ENCODE results near the gene DLG2. TPM values are rescaled to one million over a fixed set of nuclear protein-coding genes. Genes with fewer than 3 reads are reported as not detected.

The DLG2 gene
- total and polyA plus RNA-seq, 2 of the 4 experiments (the other 2 are of a cell fraction) = 0.31 to 0.36 TPM

GRCh38 chr11:84295815-84296214 lies 1331.3 kb downstream of the DLG2 start:
- intact Hi-C loops (cut with micrococcal nuclease) (no loop called here), dilution Hi-C loops (cut with HindIII; ENCODE audit: low sequenced_read_pairs, unreplicated experiment) (no loop called here), in situ Hi-C loops (cut with MboI; ENCODE audit: low sequenced_read_pairs) (no loop called here)
- Histone ChIP-seq H2AK5ac (ENCODE audit: low read depth, low read length) (no peak overlapping the region), H4K5ac (ENCODE audit: low read depth, low read length) (no peak overlapping the region), H4K91ac (ENCODE audit: insufficient read depth, low read depth, low read length) (no peak overlapping the region), H3K27ac (ENCODE audit: insufficient read depth, low read length) (no peak overlapping the region), H4K20me1 (ENCODE audit: insufficient read depth, low read length) (no peaks in the 10 kb centered on the region), H3K36me3 (ENCODE audit: control insufficient read depth, insufficient read depth, low read length) (no peaks in the 10 kb centered on the region), H3K4me3 (ENCODE audit: insufficient read depth, low read depth, low read length) (no peak overlapping the region), H3K56ac (ENCODE audit: extremely low read depth, insufficient read depth, low read length) (no peak overlapping the region), H3K9me1 (ENCODE audit: insufficient read depth, low read length) (no peaks in the 10 kb centered on the region), H4K8ac (ENCODE audit: low read depth in 2 of 2, low read length in 2 of 2) (no peak overlapping the region), H3K9ac (ENCODE audit: low read depth, low read length) (no peak overlapping the region), H3K23ac (ENCODE audit: low read depth, low read length) (no peak overlapping the region), H3K14ac (replicated peaks; ENCODE audit: low read depth, low read length) (no peak overlapping the region), H3K4me1 (ENCODE audit: control insufficient read depth, insufficient read depth, low read length) (no peaks in the 10 kb centered on the region), H2BK5ac (ENCODE audit: low read depth, low read length, poor library complexity, severe bottlenecking) (no peak overlapping the region), H2BK120ac (ENCODE audit: low read depth, low read length) (no peak overlapping the region), H3K4me2 (ENCODE audit: low read depth, low read length) (no peak overlapping the region), H3K18ac (ENCODE audit: low read depth, low read length) (no peak overlapping the region), H2BK15ac (ENCODE audit: low read depth, low read length) (no peak overlapping the region), H3K4ac (ENCODE audit: low read depth, low read length) (no peak overlapping the region), H2BK20ac (ENCODE audit: low read depth, low read length) (no peak overlapping the region), H3K9me3 (ENCODE audit: control insufficient read depth, insufficient read depth, low read length) (no peaks in the 10 kb centered on the region), H3K27me3 (ENCODE audit: control insufficient read depth, insufficient read depth, low read length) (no peaks in the 10 kb centered on the region; the same call in 1 of the 2 replicates), H3K79me1 (ENCODE audit: low read depth in 1 of 2, low read length in 2 of 2) (no peaks in the 10 kb centered on the region), H2AFZ (replicated peaks; ENCODE audit: low read length, poor library complexity) (no peak overlapping the region), H2AK9ac (replicated peaks; ENCODE audit: low read depth, low read length, poor library complexity) (no peak overlapping the region)
- no peak for TF ChIP-seq CHD1 (IDR thresholded peaks at IDR 0.05; ENCODE audit: low read depth, low read length)
- TF ChIP-seq ELK1 (IDR thresholded peaks at IDR 0.05; ENCODE audit: borderline replicate concordance, low read depth, low read length) = no peak
- TF ChIP-seq FOS (IDR thresholded peaks at IDR 0.05; ENCODE audit: low read depth, low read length) = no peak
- TF ChIP-seq CEBPB (IDR thresholded peaks at IDR 0.05; ENCODE audit: low read depth, low read length) = no peak
- TF ChIP-seq POLR2A (IDR thresholded peaks at IDR 0.05; ENCODE audit: low read depth, low read length) = no peak
- no peak for TF ChIP-seq RCOR1 (IDR thresholded peaks at IDR 0.05; ENCODE audit: insufficient replicate concordance, low read length)
- TF ChIP-seq RAD21 (IDR thresholded peaks at IDR 0.05; ENCODE audit: low read length) = no peak
- no peak for TF ChIP-seq USF2 (IDR thresholded peaks at IDR 0.05; ENCODE audit: low read depth, low read length)
- no peak for TF ChIP-seq SMC3 (IDR thresholded peaks at IDR 0.05; ENCODE audit: low read depth, low read length)
- BruUV-seq (replicated peaks) = no TSS peak
- ATAC-seq (ENCODE audit: low read depth) (no peak), DNase-seq (no peak)
- WGBS, 2 experiments (ENCODE audit: extremely low coverage in 2 of 2, insufficient read length in 1 of 2) = no CpG with 5 or more reads among the region's 4 CpGs
- POLR2A ChIA-PET (ENCODE audit: unreplicated experiment) = no interaction called here
- CTCF ChIA-PET = no interaction called here

Measured in IMR-90 (cell line).